Sigmoid colon (tissue), 7 donors: ENCODE results near the gene KASH5. TPM values are rescaled to one million over a fixed set of nuclear protein-coding genes. Genes with fewer than 3 reads are reported as not detected.

ENCODE experiments used
- DNase-seq: peaks from one replicate; pipeline ENCODE4 v3.0.0-alpha.2; 2019
- H3K27ac ChIP-seq, 4 donors: fragments of 200-600 bp; sonication (generic); one replicate each; pipeline ENCODE4 v1.5.1; 2016 to 2019; ENCODE audit warnings: mild to moderate bottlenecking in 1 of 4
- H3K27me3 ChIP-seq, 3 donors: fragments of 200-600 bp; sonication (generic); one replicate each; pipeline ENCODE4 v1.5.1; 2019; ENCODE audit warnings: mild to moderate bottlenecking in 1 of 3
- H3K36me3 ChIP-seq, 4 donors: fragments of 200-600 bp; sonication (generic); one replicate each; pipeline ENCODE4 v1.5.1; 2016 to 2019
- H3K4me1 ChIP-seq, 4 donors: fragments of 200-600 bp; sonication (generic); one replicate each; pipeline ENCODE4 v1.5.1; 2017 to 2019
- H3K4me3 ChIP-seq, 4 donors: fragments of 200-600 bp; sonication (generic); one replicate each; pipeline ENCODE4 v1.5.1; 2017 to 2019; ENCODE audit warnings: mild to moderate bottlenecking in 2 of 4, moderate library complexity in 1 of 4
- H3K9me3 ChIP-seq, 4 donors: fragments of 200-600 bp in 3 of 4; sonication (generic) in 3 of 4; one replicate each; pipeline versions ENCODE4 v1.5.1 to v1.6.1; 2013 to 2019
- CTCF ChIP-seq, 4 experiments: fragments of 450-650 bp in 3 of 4; fragments of 200-600 bp in 1 of 4; IDR thresholded peaks; one replicate each; pipeline ENCODE4 v1.5.1; 2016 to 2019; ENCODE audit warnings: antibody characterized with exemption in 4 of 4, mild to moderate bottlenecking in 3 of 4, moderate library complexity in 2 of 4
- EP300 ChIP-seq, 4 donors: sonication (generic); formaldehyde crosslinking; IDR thresholded peaks; one replicate each; pipeline ENCODE4 v1.6.1; 2017; ENCODE audit warnings: antibody characterized with exemption in 4 of 4
- POLR2A ChIP-seq, 2 donors: fragments of 450-650 bp; IDR thresholded peaks; one replicate each; pipeline ENCODE4 v1.6.1; 2016; ENCODE audit warnings: antibody characterized with exemption in 2 of 2, mild to moderate bottlenecking in 2 of 2, moderate library complexity in 2 of 2
- POLR2AphosphoS5 ChIP-seq, 4 donors: sonication (generic); formaldehyde crosslinking; IDR thresholded peaks; one replicate each; pipeline ENCODE4 v1.6.1; 2017; ENCODE audit warnings: antibody characterized with exemption in 4 of 4
- WGBS, 2 donors: extraction: QIAGEN DNeasy Blood & Tissue Kit; methylation state at CpG; one replicate each; pipeline ENCODE4 v1.1.7; 2013; 5-methylcytosine and 5-hydroxymethylcytosine counted together
- intact Hi-C: fragments of 100-400 bp; cut with DNase I; formaldehyde crosslinking; loops from one replicate; pipeline ENCODE4 v1.15.1; 2023
- polyA plus RNA-seq, 3 donors: library from polyadenylated mRNA; stranded (reverse); fragments of 200-250 nt; gene quantifications; one replicate each; pipeline ENCODE4 v1.2.3, GENCODE V29; 2013
- total RNA-seq, 4 donors: library from RNA; depleted of rRNA; stranded (reverse); fragments of >200 nt; gene quantifications; one replicate each; pipeline ENCODE4 v1.1.0, GENCODE V29; 2016
- donor health status: healthy with polysubstance abuse.
- donor health status: Bipolar disorder and iron deficiency.
- donor health status: healthy.

KASH5 gene
- total and polyA plus RNA-seq, 7 donors, result 0.04 TPM; not detected in 6

- no peaks in the 10 kb centered on the region for H3K36me3 ChIP-seq
- intact Hi-C loops, result no loop called here
- DNase-seq, result no peak
- TF ChIP-seq POLR2A (IDR thresholded peaks at IDR 0.05) (no peak), POLR2AphosphoS5 (IDR thresholded peaks at IDR 0.05) (no peak), CTCF (IDR thresholded peaks at IDR 0.05) (no peak), EP300 (IDR thresholded peaks at IDR 0.05) (no peak)
- H3K27ac ChIP-seq, result no peak overlapping the region
- WGBS, 2 donors, result 79 to 88% methylated on average over 3 of the region's 3 CpGs
- H3K9me3 ChIP-seq, result no peaks in the 10 kb centered on the region
- peaks cover 5 to 52% (median 37%) of the 10 kb centered on the region in 3 donors for H3K27me3 ChIP-seq
- H3K4me3 ChIP-seq, result no peak overlapping the region
- H3K4me1 ChIP-seq, result no peaks in the 10 kb centered on the region
Measured at GRCh38 chr19:49414256-49414655, 26.2 kb downstream of the KASH5 start.

GRCh38 chr19:49415102-49415809 is 27.2 kb downstream of the KASH5 start:
- no peaks in the 10 kb centered on the region for H3K9me3 ChIP-seq
- H3K4me3 ChIP-seq, result no peak overlapping the region
- 67 to 73% methylated on average over 15 of the region's 15 CpGs for WGBS, 2 donors
- peaks cover 5 to 59% (median 46%) of the 10 kb centered on the region in 3 donors for H3K27me3 ChIP-seq
- H3K36me3 ChIP-seq, result no peaks in the 10 kb centered on the region
- H3K4me1 ChIP-seq, result no peaks in the 10 kb centered on the region
- no peak overlapping the region for H3K27ac ChIP-seq
- DNase-seq, result no peak
- TF ChIP-seq POLR2AphosphoS5 (IDR thresholded peaks at IDR 0.05), result no peak
- no peak for TF ChIP-seq POLR2A (IDR thresholded peaks at IDR 0.05)
- TF ChIP-seq CTCF (IDR thresholded peaks at IDR 0.05), result no peak
- no peak for TF ChIP-seq EP300 (IDR thresholded peaks at IDR 0.05)
- intact Hi-C loops, result no loop called here

- WGBS, 2 donors, result 70 to 76% methylated on average over 2 of the region's 2 CpGs
- Histone ChIP-seq H3K9me3 (no peaks in the 10 kb centered on the region), H3K4me3 (no peak overlapping the region), H3K27ac (no peak overlapping the region), H3K36me3 (no peaks in the 10 kb centered on the region), H3K4me1 (peaks cover 0 to 3% (median 3%) of the 10 kb centered on the region in 4 donors), H3K27me3 (peaks cover 8 to 64% (median 51%) of the 10 kb centered on the region in 3 donors)
- intact Hi-C loops, result no loop called here
- TF ChIP-seq EP300 (IDR thresholded peaks at IDR 0.05) (no peak), POLR2A (IDR thresholded peaks at IDR 0.05) (no peak), POLR2AphosphoS5 (IDR thresholded peaks at IDR 0.05) (no peak), CTCF (IDR thresholded peaks at IDR 0.05) (no peak)
- DNase-seq, result no peak
Measured at GRCh38 chr19:49415810-49416200, 27.8 kb downstream of the KASH5 start.

GRCh38 chr19:49417088-49417487 is 29.0 kb downstream of the KASH5 start:
- H3K4me1 ChIP-seq, result peaks cover 0 to 13% (median 11%) of the 10 kb centered on the region in 4 donors
- H3K4me3 ChIP-seq, result no peak overlapping the region
- no peaks in the 10 kb centered on the region for H3K9me3 ChIP-seq
- 45 to 65% methylated on average over 7 of the region's 7 CpGs for WGBS, 2 donors
- TF ChIP-seq POLR2AphosphoS5 (IDR thresholded peaks at IDR 0.05) (no peak), CTCF (IDR thresholded peaks at IDR 0.05) (no peak), POLR2A (IDR thresholded peaks at IDR 0.05) (no peak), EP300 (IDR thresholded peaks at IDR 0.05) (no peak)
- no peak overlapping the region for H3K27ac ChIP-seq
- no peaks in the 10 kb centered on the region for H3K36me3 ChIP-seq
- intact Hi-C loops, result no loop called here
- H3K27me3 ChIP-seq, result peaks cover 20 to 77% (median 64%) of the 10 kb centered on the region in 3 donors
- no peak for DNase-seq
